WTC11 (cell line): Measurements from ENCODE around the gene TMEM141. TPM values are rescaled to one million over a fixed set of nuclear protein-coding genes. Genes with fewer than 3 reads are reported as not detected.

Source experiments
- ATAC-seq: fragments of 200-7000 bp; cut with Tn5 transposase; 2 replicates; pipeline ENCODE4 v1.10.0; 2021; ENCODE audit warnings: mild to moderate bottlenecking, moderate library complexity
- CTCF ChIA-PET: fragments of 300-600 bp; sonication (Branson Sonifier 250); formaldehyde crosslinking; loops from one replicate; lab custom pipeline; 2021; ENCODE audit warnings: antibody characterized with exemption; lab: Charles Lee
- POLR2A ChIA-PET: fragments of 350-600 bp; sonication (Branson Sonifier 250); formaldehyde crosslinking; loops from one replicate; lab custom pipeline; 2021; ENCODE audit warnings: antibody characterized with exemption; lab: Charles Lee
- DNase-seq: peaks from one replicate; pipeline ENCODE4 v3.0.0; 2021; ENCODE audit warnings: low spot score
- H3K27ac Mint-ChIP-seq: 2 replicates; pipeline ENCODE4 v1.8.0; 2021; ENCODE audit warnings: mixed read lengths
- H3K27me3 Mint-ChIP-seq: 2 replicates; pipeline ENCODE4 v1.8.0; 2021; ENCODE audit warnings: low read depth, mild to moderate bottlenecking, moderate library complexity, mixed read lengths
- H3K36me3 Mint-ChIP-seq: 2 replicates; pipeline ENCODE4 v1.8.0; 2021; ENCODE audit warnings: mixed read lengths
- H3K4me1 Mint-ChIP-seq: 2 replicates; pipeline ENCODE4 v1.8.0; 2022; ENCODE audit warnings: mixed read lengths
- H3K4me3 Mint-ChIP-seq: 2 replicates; pipeline ENCODE4 v1.8.0; 2021; ENCODE audit warnings: mild to moderate bottlenecking, moderate library complexity, mixed read lengths
- H3K9me3 Mint-ChIP-seq: 2 replicates; pipeline ENCODE4 v1.8.0; 2021; ENCODE audit warnings: mixed read lengths
- ETV6 ChIP-seq: sonication (generic); formaldehyde crosslinking; IDR thresholded peaks from 2 replicates; pipeline ENCODE4 v1.8.1; 2022; ENCODE audit warnings: mild to moderate bottlenecking, missing genetic modification reagents
- FOXK1 ChIP-seq: sonication (generic); formaldehyde crosslinking; IDR thresholded peaks from 2 replicates; pipeline ENCODE4 v1.8.0; 2022; ENCODE audit warnings: mild to moderate bottlenecking, moderate library complexity, missing genetic modification reagents
- FOXP1 ChIP-seq: sonication (generic); formaldehyde crosslinking; IDR thresholded peaks from 2 replicates; pipeline ENCODE4 v1.8.0; 2022; ENCODE audit warnings: missing genetic modification reagents, mild to moderate bottlenecking, moderate library complexity, borderline replicate concordance
- JUN ChIP-seq: sonication (generic); formaldehyde crosslinking; IDR thresholded peaks from 2 replicates; pipeline ENCODE4 v1.8.0; 2023; ENCODE audit warnings: mild to moderate bottlenecking, missing genetic modification reagents
- MXD4 ChIP-seq: fragments of 250-450 bp; sonication (Bioruptor Pico); IDR thresholded peaks from 2 replicates; pipeline ENCODE4 v1.8.0; 2021; ENCODE audit warnings: mild to moderate bottlenecking, moderate library complexity, borderline replicate concordance
- OVOL2 ChIP-seq: fragments of 250-450 bp; sonication (Bioruptor Pico); IDR thresholded peaks from 2 replicates; pipeline ENCODE4 v1.9.0; 2021; ENCODE audit warnings: mild to moderate bottlenecking, borderline replicate concordance
- RORB ChIP-seq: fragments of 250-450 bp; sonication (Bioruptor Pico); IDR thresholded peaks from 2 replicates; pipeline ENCODE4 v1.9.0; 2021; ENCODE audit warnings: mild to moderate bottlenecking
- TCF7 ChIP-seq: sonication (generic); formaldehyde crosslinking; IDR thresholded peaks from 2 replicates; pipeline ENCODE4 v1.8.0; 2022; ENCODE audit warnings: mild to moderate bottlenecking, low read depth, missing genetic modification reagents, moderate library complexity
- TP53 ChIP-seq: sonication (generic); formaldehyde crosslinking; IDR thresholded peaks from 2 replicates; pipeline ENCODE4 v1.8.1; 2023; ENCODE audit warnings: mild to moderate bottlenecking, missing genetic modification reagents
- ZBTB21 ChIP-seq: sonication (generic); formaldehyde crosslinking; IDR thresholded peaks from 2 replicates; pipeline ENCODE4 v1.8.1; 2023; ENCODE audit warnings: mild to moderate bottlenecking, missing genetic modification reagents, borderline replicate concordance
- ZNF121 ChIP-seq: sonication (generic); formaldehyde crosslinking; IDR thresholded peaks from 2 replicates; pipeline ENCODE4 v1.8.0; 2023; ENCODE audit warnings: missing genetic modification reagents
- ZNF219 ChIP-seq: sonication (generic); formaldehyde crosslinking; IDR thresholded peaks from 2 replicates; pipeline ENCODE4 v1.8.0; 2023; ENCODE audit warnings: missing genetic modification reagents, mild to moderate bottlenecking, borderline replicate concordance
- ZNF317 ChIP-seq: sonication (generic); formaldehyde crosslinking; IDR thresholded peaks from 2 replicates; pipeline ENCODE4 v1.8.1; 2023; ENCODE audit warnings: low read depth, mild to moderate bottlenecking, moderate library complexity, missing genetic modification reagents, borderline replicate concordance
- total RNA-seq: library from RNA; stranded (reverse); gene quantifications from 3 replicates; pipeline ENCODE4 v1.2.3, GENCODE V29; 2021
- TF ChIP-seq, protein P1 (sequence below): sonication (generic); formaldehyde crosslinking; IDR thresholded peaks from 2 replicates; pipeline ENCODE4 v1.8.1; 2023; ENCODE audit warnings: mild to moderate bottlenecking, missing genetic modification reagents, moderate library complexity
- TF ChIP-seq, protein P2 (sequence below): fragments of 250-450 bp; sonication (Bioruptor Pico); IDR thresholded peaks from 2 replicates; pipeline ENCODE4 v1.9.0; 2021; ENCODE audit warnings: mild to moderate bottlenecking
- TF ChIP-seq, protein P3 (sequence below): sonication (generic); formaldehyde crosslinking; IDR thresholded peaks from 2 replicates; pipeline ENCODE4 v1.8.1; 2023; ENCODE audit warnings: mild to moderate bottlenecking, missing genetic modification reagents, moderate library complexity
- TF ChIP-seq, protein P4 (sequence below): sonication (generic); formaldehyde crosslinking; IDR thresholded peaks from 2 replicates; pipeline ENCODE4 v1.8.1; 2022; ENCODE audit warnings: low read depth, missing genetic modification reagents, borderline replicate concordance
- TF ChIP-seq, protein P5 (sequence below): fragments of 250-450 bp; sonication (Bioruptor Pico); conservative IDR thresholded peaks from 2 replicates; pipeline ENCODE4 v1.9.0; 2021; ENCODE audit warnings: mild to moderate bottlenecking
- TF ChIP-seq, protein P6 (sequence below): sonication (generic); formaldehyde crosslinking; IDR thresholded peaks from 2 replicates; pipeline ENCODE4 v1.8.0; 2022; ENCODE audit warnings: mild to moderate bottlenecking, missing genetic modification reagents

The TMEM141 gene
- total RNA-seq, 1 experiment from 2014 or later, result 72.0 TPM

DNA sequence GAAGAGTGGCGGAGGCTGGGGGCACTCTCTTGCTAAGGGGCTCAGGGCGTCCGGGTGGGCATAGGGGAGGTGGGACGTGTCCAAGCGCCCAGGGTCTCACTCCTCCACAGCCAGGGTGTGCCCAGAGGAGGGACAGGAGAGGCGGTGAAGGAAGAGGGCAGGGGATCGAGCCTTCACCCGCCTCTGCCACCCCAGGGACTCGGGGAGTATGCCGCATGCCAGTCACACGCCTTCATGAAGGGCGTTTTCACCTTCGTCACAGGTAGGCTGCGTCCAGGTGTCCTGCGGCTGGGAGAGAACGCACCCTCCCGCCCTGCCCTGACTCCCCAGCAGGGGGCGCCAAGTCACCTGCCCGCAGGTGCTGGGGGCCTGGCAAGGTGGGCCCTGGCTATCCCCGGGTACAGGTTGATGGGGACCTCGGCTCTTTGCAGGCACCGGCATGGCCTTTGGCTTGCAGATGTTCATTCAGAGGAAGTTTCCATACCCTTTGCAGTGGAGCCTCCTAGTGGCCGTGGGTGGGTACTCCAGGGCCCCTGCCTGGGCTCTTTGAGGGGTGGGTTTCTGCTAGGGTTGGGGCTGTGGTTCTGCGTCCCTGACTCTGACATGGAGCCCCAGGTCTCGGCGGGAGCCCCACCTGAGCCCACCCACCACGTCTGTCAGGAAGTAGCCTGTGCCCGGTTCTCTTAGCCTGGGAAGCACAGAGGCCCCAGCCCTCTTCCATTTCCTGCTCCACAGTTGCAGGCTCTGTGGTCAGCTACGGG, 552 bp downstream of the TMEM141 start (continued):
- TF ChIP-seq, protein P1, sequence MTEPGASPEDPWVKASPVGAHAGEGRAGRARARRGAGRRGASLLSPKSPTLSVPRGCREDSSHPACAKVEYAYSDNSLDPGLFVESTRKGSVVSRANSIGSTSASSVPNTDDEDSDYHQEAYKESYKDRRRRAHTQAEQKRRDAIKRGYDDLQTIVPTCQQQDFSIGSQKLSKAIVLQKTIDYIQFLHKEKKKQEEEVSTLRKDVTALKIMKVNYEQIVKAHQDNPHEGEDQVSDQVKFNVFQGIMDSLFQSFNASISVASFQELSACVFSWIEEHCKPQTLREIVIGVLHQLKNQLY, result 0 out of 2 replicates have a peak, but pooled peaks have one; percentile 27
- TF ChIP-seq ZNF219 (CRISPR knock-in tag) (0 out of 2 replicates have a peak, but pooled peaks have one; percentile 66), ZNF317 (no peak)
- TF ChIP-seq, protein P2, sequence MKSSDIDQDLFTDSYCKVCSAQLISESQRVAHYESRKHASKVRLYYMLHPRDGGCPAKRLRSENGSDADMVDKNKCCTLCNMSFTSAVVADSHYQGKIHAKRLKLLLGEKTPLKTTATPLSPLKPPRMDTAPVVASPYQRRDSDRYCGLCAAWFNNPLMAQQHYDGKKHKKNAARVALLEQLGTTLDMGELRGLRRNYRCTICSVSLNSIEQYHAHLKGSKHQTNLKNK (CRISPR knock-in tag), result no peak

DNA sequence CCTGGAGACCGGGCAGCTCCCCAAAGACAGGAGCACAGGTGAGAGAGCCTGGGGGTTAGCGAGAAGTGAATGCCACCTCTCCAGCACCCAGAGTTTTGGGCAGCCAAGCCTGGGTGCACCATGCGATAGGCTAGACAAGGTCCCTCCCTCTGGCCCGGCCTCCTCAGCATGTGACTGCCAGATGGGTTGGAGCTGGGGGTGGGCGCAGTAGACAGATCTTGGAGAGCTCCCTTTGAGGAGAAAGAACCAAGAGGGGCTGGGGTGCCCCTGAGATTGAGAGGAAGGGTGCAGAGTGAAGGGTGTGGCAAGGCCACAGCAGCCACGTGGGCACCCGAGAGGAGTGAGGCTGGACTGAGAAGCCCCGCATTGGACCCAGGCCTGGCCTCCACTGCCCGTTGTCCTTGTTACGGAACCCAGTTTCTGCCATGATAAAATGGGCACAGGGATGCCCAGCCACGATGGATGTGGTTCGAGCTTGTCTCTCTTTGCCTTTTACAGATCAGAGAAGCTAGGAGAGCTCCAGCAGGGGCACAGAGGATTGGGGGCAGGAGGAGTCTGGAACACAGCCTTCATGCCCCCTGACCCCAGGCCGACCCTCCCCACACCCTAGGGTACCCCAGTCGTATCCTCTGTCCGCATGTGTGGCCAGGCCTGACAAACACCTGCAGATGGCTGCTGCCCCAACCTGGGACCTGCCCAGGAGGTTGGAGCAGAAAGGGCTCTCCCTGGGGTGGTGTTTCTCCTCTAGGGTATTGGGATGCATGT, 1.4 kb downstream of the TMEM141 start:
- POLR2A ChIA-PET, result no interaction called here
- peaks cover 32% of the 10 kb centered on the region for H3K4me1 Mint-ChIP-seq
- H3K9me3 Mint-ChIP-seq, result no peaks in the 10 kb centered on the region
- peaks cover 16% of the 10 kb centered on the region for H3K27me3 Mint-ChIP-seq
- H3K4me3 Mint-ChIP-seq, result peak overlapping the region; percentile 78
- DNase-seq (no peak), ATAC-seq (no peak)
- H3K27ac Mint-ChIP-seq, result no peak overlapping the region
- TF ChIP-seq TCF7 (CRISPR knock-in tag) (no peak), RORB (no peak), OVOL2 (CRISPR knock-in tag) (no peak), ZBTB21 (CRISPR knock-in tag) (no peak), MXD4 (no peak), FOXP1 (no peak), ZNF317 (no peak), ETV6 (CRISPR knock-in tag) (no peak), ZNF219 (CRISPR knock-in tag) (no peak), JUN (no peak), ZNF121 (CRISPR knock-in tag) (no peak), FOXK1 (CRISPR knock-in tag) (no peak), TP53 (no peak)
- TF ChIP-seq, protein P3, sequence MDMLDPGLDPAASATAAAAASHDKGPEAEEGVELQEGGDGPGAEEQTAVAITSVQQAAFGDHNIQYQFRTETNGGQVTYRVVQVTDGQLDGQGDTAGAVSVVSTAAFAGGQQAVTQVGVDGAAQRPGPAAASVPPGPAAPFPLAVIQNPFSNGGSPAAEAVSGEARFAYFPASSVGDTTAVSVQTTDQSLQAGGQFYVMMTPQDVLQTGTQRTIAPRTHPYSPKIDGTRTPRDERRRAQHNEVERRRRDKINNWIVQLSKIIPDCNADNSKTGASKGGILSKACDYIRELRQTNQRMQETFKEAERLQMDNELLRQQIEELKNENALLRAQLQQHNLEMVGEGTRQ, result no peak
- TF ChIP-seq, protein P4, sequence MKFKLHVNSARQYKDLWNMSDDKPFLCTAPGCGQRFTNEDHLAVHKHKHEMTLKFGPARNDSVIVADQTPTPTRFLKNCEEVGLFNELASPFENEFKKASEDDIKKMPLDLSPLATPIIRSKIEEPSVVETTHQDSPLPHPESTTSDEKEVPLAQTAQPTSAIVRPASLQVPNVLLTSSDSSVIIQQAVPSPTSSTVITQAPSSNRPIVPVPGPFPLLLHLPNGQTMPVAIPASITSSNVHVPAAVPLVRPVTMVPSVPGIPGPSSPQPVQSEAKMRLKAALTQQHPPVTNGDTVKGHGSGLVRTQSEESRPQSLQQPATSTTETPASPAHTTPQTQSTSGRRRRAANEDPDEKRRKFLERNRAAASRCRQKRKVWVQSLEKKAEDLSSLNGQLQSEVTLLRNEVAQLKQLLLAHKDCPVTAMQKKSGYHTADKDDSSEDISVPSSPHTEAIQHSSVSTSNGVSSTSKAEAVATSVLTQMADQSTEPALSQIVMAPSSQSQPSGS, result no peak
- TF ChIP-seq, protein P5, sequence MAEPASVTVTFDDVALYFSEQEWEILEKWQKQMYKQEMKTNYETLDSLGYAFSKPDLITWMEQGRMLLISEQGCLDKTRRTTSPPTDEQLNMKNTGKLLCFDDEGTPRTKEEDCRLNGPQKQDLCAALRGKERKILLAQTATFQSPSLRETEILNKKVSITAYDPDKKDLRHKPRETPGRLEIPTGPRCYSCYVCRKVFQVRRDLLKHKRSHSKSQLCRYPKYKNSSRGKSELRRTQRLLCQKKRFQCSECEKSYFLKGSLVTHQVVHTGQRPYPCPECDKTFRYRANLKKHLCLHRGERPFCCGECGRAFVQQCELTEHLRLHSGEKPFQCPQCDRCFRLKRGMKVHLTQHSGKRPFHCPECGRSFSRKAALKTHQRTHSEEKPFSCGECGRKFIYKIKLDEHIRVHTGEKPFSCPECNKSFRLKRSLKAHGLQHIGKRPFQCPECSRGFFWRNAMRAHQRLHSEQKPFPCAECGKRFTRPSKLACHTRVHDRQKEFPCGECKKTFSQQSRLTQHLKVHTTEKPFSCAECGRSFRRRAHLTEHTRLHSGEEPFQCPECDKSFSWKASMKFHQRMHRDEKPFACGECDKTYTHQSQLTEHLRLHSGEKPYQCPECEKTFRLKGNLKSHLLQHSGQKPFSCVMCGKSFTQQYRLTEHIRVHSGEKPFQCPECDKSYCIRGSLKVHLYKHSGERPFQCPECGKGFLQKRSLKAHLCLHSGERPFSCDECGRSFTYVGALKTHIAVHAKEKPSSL, result no peak
- TF ChIP-seq, protein P6, sequence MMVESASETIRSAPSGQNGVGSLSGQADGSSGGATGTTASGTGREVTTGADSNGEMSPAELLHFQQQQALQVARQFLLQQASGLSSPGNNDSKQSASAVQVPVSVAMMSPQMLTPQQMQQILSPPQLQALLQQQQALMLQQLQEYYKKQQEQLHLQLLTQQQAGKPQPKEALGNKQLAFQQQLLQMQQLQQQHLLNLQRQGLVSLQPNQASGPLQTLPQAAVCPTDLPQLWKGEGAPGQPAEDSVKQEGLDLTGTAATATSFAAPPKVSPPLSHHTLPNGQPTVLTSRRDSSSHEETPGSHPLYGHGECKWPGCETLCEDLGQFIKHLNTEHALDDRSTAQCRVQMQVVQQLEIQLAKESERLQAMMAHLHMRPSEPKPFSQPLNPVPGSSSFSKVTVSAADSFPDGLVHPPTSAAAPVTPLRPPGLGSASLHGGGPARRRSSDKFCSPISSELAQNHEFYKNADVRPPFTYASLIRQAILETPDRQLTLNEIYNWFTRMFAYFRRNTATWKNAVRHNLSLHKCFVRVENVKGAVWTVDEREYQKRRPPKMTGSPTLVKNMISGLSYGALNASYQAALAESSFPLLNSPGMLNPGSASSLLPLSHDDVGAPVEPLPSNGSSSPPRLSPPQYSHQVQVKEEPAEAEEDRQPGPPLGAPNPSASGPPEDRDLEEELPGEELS (CRISPR knock-in tag), result no peak
- CTCF ChIA-PET, result interaction anchor here (0.6 to 3.1 kb wide), 10 partner anchors 8 to 237 kb away, joined by 3 to 28 read pairs (median 4); partner anchors contain the start of genes AJM1 and RABL6
- H3K36me3 Mint-ChIP-seq, result peaks cover 3% of the 10 kb centered on the region; the same call in 1 of the 2 replicates
